HG02840 (cell line): ENCODE results near the gene SLC13A1.

Experiments
- ATAC-seq: cut with Tn5 transposase; IDR thresholded peaks from one replicate; pipeline ENCODE4 v1.9.1; 2021; ENCODE audit warnings: mild to moderate bottlenecking, moderate library complexity, moderate number of reproducible peaks; ENCODE audit not compliant: unreplicated experiment, low FRiP score

Gene SLC13A1

DNA sequence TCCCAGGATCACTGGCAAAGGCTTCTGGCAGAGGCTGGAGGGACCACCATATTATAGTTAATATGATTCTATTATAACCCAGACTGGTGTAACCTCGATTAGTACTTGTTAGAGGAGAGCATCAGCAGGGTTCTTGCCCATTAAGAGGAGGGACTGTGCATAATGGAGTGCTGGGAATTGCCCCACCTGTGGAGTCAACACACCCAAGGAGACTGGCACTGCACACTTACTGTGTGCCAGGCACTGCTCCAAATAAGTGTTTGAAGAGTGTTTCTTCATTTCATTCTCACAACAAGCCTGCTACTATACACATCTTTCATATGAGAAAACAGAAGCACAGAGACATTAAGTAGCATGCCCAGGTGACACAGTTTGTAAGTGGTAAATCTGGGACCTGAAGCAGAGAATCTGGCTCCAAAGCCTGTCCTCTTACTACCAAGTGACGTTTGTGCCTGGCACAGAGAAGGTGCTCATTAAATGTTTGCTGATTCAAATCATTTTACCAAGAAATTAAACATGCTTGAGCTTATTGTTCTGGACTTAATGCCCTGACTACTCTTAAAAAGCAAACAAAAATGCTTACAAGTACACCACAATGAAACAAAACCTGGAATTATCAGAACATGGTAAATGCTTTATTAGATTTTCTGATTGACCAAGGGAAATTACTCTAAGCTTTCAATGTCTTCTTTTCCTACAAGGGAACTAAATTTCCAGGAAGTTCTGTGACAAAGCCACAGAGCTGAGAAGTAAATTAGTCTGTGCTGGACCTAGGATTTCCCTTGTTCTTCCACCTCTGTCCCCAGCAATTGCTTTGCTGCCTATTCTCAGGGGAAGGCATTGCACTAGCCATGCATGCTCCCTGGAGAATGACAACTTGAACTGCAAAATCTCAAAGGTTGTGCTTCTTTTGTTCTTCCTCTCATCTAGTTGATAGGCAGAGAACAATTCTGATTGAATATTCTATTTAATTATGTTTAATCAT, 809 bp downstream of the SLC13A1 start:
- no peak for ATAC-seq

DNA sequence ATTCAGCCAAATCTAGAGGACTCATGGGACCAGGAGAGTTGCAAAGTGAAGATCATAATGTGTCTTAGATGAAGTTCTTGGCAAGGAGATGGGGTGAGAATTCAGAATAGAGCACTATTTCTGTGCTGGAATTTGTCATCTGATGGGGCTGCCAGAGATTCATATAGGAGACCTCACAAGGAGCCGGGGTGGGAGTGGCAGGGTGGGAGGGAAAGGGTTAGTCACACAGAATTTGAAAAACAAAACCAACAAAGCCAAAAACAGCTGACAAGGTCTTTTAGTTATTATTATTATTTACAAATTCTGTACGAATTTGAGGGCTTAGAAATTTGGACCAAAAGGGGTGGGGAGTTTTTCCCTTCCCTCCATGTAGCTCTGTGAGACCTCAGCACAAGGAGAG, 1.7 kb downstream of the SLC13A1 start:
- ATAC-seq: no peak

GRCh38 chr7:123193235-123193634, 6.5 kb downstream of the SLC13A1 start:
- ATAC-seq: no peak

DNA sequence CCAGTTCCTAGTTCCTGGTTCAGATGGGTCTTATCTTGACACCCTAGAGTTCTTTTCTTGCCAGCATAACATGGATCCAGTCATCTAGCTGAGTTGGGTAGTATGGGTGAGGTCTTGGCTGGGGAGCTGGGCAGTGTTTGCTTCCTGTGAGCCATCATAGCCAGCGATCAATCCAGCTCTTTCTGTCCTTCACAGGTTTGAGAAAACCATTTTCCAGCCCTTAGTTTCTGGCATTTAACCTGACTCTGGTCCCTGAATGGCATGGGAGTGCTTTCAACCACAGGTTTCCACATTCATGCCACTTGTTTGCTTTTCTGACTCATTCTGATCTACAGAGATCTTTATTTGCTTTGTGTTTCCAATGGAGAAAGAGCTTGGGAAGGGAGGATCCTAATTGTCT, 8.6 kb downstream of the SLC13A1 start:
- no peak for ATAC-seq

GRCh38 chr7:123190109-123190831, 9.5 kb downstream of the SLC13A1 start:
- ATAC-seq: peak; percentile 97

GRCh38 chr7:123185756-123186155, 14.0 kb downstream of the SLC13A1 start:
- no peak for ATAC-seq

DNA sequence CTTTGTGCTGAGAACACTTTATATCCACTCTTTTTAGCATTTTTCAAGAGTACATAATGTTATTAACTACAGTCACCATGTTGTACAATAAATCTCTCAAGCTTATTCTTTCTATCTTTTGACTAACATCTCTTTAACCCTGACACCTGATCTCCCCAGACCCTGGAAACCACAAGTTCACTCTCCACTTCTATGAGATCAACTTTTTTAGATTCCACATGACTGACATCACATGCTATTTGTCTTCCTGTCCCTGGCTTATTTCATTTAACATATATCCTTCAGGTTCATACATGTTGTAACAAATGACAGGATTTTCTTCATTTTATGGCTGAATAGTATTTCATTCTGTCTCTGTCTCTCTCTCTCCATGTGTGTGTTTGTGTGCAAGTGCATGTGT, 15.5 kb downstream of the SLC13A1 start:
- no peak for ATAC-seq

- no peak for ATAC-seq
Measured at GRCh38 chr7:123183431-123183830, 16.3 kb downstream of the SLC13A1 start.

- ATAC-seq: no peak
Measured at GRCh38 chr7:123177442-123177841, 22.3 kb downstream of the SLC13A1 start.

- ATAC-seq: no peak
Measured at GRCh38 chr7:123170333-123171246, 29.2 kb downstream of the SLC13A1 start.

DNA sequence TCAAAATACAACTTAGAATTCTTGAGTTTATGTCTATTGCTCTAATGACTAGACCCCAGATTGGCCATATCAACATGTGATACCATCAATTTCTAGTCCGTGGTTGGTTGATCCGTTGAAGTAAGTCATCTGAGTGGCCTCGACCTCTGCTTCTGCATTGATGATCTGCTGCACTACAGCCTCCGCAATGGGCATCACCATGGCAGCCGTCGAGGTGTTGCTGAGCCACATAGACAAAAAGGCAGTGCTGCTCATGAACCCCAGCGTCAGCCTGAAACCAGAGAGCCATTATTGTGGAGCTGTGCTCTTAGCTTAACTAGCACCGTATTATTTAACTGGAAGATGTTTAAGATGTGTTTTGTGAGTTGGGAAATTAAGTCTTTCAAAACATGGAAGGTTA, 30.7 kb downstream of the SLC13A1 start:
- no peak for ATAC-seq

DNA sequence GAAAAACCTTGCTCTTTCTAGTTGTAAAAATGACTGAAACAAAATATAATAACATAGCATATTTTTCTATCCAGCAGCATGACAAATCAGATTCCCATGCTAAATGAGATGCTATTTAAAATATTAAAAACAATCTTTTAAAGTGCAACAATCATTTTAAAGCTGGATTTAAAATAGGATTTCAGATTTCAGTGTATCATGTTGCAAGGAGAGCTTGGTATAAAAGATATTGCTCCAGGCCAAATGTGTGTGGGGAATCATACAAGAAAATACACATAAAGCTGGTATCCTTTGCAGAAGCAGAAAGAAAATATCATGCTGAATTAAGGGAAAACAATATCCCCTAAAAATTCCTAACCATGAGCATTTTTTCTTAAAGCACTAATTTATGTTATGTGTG, 42.2 kb downstream of the SLC13A1 start:
- ATAC-seq: no peak

DNA sequence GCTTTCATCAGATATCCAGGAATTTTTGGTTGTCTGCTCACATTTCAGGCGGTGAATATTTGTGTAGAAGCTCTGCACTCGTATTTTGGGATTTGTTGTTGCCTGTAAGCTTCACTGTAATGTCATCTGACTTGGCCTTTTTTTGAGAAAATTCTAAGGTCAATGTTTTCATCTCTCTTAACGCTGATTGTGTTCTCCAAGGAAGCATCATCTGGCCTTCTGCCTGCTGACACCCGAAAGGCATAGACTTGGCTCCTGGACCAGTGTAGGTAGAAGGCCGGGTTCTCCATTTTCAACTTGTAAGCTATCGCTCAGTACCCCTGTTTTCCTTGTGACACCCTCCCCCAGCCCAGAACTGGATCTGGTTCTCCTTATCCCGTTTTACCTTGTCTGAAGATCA, 44.2 kb downstream of the SLC13A1 start:
- no peak for ATAC-seq

GRCh38 chr7:123154231-123154860, 45.4 kb downstream of the SLC13A1 start:
- ATAC-seq: peak; percentile 96

DNA sequence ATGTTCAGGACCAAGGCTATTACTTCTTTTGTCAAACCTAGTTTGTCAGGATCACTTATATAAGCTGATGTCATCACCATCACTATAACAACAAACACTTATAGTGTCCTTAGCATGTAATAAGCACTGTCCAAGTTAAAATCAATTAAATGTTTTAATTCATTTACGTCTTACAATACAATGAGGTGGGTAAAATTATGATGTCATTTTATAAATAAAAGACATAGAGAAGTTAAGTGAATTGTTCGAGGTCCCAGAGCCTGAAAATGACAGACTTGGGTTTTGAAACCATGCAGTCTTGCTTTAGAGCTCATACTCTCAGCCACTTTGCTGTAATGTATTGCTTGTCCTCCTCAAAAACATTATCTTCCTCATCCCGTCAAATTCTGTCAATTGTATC, 48.3 kb downstream of the SLC13A1 start:
- ATAC-seq: no peak

GRCh38 chr7:123148813-123149212, 51.0 kb downstream of the SLC13A1 start:
- ATAC-seq: no peak

- no peak for ATAC-seq
Measured at GRCh38 chr7:123143252-123144006, 56.3 kb downstream of the SLC13A1 start.

DNA sequence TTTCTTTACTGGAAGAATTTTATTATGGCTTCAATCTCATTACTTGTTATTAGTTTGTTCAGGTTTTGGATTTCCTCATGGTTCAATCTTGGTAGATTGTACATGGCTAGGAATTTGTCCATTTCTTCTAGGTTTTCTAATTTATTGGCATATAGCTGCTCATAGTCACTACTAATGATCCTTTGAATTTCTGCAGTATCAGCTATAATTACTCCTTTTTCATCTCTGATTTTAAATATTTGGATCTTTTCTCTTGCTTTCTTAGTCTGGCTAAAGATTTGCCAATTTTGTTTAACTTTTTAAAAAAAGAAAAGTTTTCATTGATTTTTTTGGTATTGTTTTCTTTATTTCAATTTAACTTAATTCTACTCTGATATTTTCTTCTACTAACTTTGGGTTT, 59.2 kb downstream of the SLC13A1 start:
- no peak for ATAC-seq

GRCh38 chr7:123135960-123136359, 63.8 kb downstream of the SLC13A1 start:
- no peak for ATAC-seq
